ENCODE results near the gene SRRM4.
"Not testable (repeated sequence)": the region's sequence is repeated elsewhere in the genome, so short reads cannot be mapped to it uniquely, and the experiment has no call there.

SRRM4 gene

GRCh38 chr12:119006746-119007145, 25.4 kb downstream of the SRRM4 start:
- no peak for TF ChIP-seq CTCF (conservative IDR thresholded peaks at IDR 0.05; ENCODE audit: control insufficient read depth, insufficient read depth, low read depth, low read length)
- DNase-seq (ENCODE audit: low read depth), result no peak
- H3K4me3 ChIP-seq (ENCODE audit: control insufficient read depth, low read depth, low read length), result no peak overlapping the region

GRCh38 chr12:119008273-119008672, 26.9 kb downstream of the SRRM4 start:
- DNase-seq (ENCODE audit: low read depth); H3K4me3 ChIP-seq (ENCODE audit: control insufficient read depth, low read depth, low read length): not testable (repeated sequence)

GRCh38 chr12:119008691-119009221, 27.4 kb downstream of the SRRM4 start:
- no peak for TF ChIP-seq CTCF (conservative IDR thresholded peaks at IDR 0.05; ENCODE audit: control insufficient read depth, insufficient read depth, low read depth, low read length)
- no peak for DNase-seq (ENCODE audit: low read depth)
- H3K4me3 ChIP-seq (ENCODE audit: control insufficient read depth, low read depth, low read length), result no peak overlapping the region

- TF ChIP-seq CTCF (conservative IDR thresholded peaks at IDR 0.05; ENCODE audit: control insufficient read depth, insufficient read depth, low read depth, low read length), result no peak
- DNase-seq (ENCODE audit: low read depth), result no peak
- H3K4me3 ChIP-seq (ENCODE audit: control insufficient read depth, low read depth, low read length), result no peak overlapping the region
These were observed 29.9 kb downstream of the SRRM4 start for GRCh38 chr12:119011231-119011630.

- no peak for DNase-seq (ENCODE audit: low read depth)
- no peak overlapping the region for H3K4me3 ChIP-seq (ENCODE audit: control insufficient read depth, low read depth, low read length)
- no peak for TF ChIP-seq CTCF (conservative IDR thresholded peaks at IDR 0.05; ENCODE audit: control insufficient read depth, insufficient read depth, low read depth, low read length)
These were observed 30.8 kb downstream of the SRRM4 start for GRCh38 chr12:119012179-119012578.

DNA sequence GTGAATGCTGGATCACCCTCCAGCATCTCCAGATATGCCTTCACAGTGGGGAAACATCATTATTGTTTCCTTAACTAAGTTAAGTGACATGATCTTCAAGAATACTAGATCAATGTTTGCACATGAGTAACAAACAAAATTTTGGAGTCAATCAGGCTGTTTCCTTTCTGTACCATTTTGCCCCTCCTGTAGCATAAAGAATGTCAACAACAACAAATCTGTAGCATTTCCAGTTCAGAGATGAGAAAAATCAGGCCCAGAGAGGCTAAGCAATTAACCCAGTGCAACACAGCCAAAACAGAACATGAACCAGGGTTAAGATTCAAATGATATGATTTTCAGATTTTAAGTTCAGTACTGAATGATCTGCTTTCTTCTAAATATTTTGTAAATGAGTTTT, 31.7 kb downstream of the SRRM4 start:
- no peak for DNase-seq (ENCODE audit: low read depth)
- H3K4me3 ChIP-seq (ENCODE audit: control insufficient read depth, low read depth, low read length), result no peak overlapping the region
- TF ChIP-seq CTCF (conservative IDR thresholded peaks at IDR 0.05; ENCODE audit: control insufficient read depth, insufficient read depth, low read depth, low read length), result no peak

- TF ChIP-seq CTCF (conservative IDR thresholded peaks at IDR 0.05; ENCODE audit: control insufficient read depth, insufficient read depth, low read depth, low read length), result no peak
- no peak for DNase-seq (ENCODE audit: low read depth)
- no peak overlapping the region for H3K4me3 ChIP-seq (ENCODE audit: control insufficient read depth, low read depth, low read length)
These were observed 33.0 kb downstream of the SRRM4 start for GRCh38 chr12:119014368-119014767.

Measured in fibroblast of mammary gland (primary cell).